HG03575 (cell line): ENCODE measurements around the gene IFITM1.

Source experiments
- ATAC-seq: cut with Tn5 transposase; IDR thresholded peaks from one replicate; pipeline ENCODE4 v1.9.1; 2021; ENCODE audit not compliant: unreplicated experiment, insufficient number of reproducible peaks, low FRiP score; ENCODE audit errors: extremely low read depth

Gene IFITM1

DNA sequence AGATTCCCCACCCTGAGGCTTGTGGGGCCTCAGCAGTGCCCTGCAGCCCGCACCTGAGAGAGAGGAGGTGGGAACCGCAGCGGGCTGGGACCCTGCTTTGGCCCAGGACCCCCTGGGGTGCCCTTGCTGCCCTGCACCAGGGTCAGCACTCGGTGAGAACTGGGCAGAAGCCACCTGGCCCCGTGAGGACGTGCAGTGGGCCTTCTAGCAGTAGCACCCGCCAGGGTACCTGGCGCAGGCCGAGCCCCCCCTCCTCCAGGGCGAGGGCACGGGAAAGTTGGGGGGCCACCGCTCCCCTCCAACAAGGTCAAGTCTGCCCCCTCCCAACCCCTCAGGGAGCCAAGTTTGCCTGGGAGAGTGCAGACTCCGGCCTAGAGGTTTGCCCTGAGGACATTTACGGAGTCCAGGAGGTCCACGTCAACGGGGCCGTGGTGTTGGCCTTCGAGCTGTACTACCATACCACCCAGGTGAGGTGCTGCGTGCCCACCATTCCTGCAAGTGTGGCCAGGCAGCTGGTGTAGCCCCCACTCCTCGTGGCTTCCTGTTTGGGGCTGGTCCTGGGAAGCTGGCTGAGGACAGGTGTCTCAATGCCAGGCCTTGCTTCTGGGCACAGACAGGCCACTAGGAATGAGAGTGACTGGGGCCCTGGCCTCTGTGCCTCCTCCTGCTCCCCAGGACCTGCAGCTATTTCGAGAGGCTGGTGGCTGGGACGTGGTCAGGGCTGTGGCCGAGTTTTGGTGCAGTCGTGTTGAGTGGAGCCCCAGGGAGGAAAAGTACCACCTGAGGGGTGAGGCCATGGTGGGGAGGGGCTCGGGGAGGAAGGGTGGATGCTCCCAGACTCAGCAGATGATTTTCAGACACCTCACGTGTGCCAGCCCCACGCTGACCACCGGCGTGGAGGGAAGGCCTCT lies 21.4 kb upstream of the IFITM1 start:
- no peak for ATAC-seq

DNA sequence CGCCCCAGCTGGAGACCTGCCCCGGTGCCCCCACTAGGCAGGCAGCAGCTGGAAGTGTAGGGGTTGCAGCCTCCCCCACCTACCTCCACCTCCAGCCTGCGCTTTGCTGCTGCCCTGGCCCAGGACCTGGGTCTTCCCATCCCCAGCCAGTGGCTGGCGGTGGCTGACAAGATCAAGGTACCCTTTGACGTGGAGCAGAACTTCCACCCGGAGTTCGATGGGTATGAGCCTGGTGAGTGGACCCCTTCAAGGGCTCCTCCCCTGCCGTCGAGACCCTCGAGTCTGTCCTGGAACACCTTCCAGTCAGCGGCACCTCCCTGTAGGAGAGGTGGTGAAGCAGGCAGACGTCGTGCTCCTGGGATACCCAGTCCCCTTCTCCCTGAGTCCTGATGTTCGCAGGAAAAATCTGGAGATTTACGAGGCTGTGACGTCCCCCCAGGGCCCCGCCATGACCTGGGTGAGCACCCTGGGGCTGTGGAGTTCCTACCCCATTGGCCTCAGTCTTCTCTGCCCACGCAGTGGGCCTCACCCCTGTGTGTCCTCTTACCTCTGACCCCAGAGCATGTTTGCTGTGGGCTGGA lies 20.5 kb upstream of the IFITM1 start:
- no peak for ATAC-seq

DNA sequence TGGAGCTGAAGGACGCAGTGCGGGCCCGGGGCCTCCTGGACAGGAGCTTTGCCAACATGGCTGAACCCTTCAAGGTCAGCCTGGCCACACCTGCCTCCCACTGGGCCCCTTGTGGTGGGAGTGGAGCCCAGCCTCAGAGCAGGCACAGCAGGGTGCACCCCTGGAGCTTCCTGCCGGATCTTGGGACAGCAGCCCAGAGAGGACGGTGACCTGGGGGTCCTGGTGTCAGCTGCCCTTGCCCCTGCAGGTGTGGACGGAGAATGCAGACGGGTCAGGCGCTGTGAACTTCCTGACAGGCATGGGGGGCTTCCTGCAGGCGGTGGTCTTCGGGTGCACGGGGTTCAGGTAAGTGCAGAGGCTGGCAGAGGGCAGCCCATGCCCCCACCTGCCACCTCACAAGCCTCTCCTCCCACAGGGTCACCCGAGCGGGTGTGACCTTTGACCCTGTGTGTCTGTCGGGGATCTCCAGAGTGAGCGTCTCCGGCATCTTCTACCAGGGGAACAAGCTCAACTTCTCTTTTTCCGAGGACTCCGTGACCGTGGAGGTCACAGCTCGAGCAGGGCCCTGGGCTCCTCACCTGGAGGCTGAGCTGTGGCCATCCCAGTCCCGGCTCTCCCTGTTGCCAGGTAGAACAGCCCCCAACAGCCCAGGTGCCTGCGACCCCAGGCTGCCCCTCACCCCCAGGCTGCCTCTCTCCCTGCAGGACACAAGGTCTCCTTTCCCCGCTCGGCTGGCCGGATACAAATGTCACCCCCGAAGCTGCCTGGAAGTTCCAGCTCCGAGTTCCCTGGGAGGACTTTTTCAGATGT lies 19.8 kb upstream of the IFITM1 start:
- ATAC-seq = no peak

DNA sequence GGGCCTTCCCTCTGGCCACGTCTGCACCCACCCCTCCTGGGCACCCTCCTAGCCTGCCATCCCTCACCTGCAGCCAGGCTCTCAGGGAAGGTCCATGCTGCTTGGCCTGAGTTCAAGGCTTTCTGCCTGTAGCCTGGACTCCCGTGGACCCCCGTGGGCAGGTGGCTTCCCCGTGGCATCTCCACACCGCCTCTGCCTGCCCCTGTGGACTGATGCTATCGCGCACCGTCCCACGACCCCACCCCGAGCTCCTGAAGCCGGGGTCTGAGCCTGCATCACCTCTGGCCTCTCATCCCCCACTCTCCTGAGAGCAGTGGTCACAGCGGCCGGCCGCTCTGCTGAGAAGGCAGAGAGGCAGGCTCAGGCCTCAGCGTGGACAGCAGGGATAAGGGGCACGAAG lies 19.1 kb upstream of the IFITM1 start:
- no peak for ATAC-seq

GRCh38 chr11:295351-296170 lies 18.3 kb upstream of the IFITM1 start:
- ATAC-seq = no peak

GRCh38 chr11:296171-297050 lies 17.4 kb upstream of the IFITM1 start:
- no peak for ATAC-seq

DNA sequence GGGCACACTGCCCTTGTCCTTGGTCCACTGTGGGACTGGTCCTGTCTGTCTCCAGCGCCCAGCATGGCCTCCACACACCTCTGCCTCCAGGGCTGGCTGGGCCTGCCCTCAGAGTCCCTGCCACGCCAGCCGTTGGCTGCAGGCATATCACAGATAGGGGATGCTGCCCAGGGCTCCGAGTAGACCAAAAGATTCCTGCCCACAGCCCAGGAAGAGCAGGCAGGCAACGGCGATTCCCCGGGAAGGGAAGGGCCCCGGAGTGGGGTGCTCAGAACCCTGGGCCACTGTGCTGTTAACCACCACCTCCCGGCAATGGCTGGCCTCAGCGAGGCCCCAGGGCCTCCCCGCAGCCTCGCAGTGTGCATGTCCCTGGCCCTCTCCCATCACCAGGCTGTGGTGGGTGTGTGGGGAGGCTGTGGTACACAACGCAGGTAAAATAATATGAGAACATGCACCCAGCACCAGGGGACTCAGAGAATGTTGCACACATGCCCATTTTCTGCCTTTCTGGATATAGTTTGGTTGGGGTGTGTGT lies 16.7 kb upstream of the IFITM1 start:
- ATAC-seq = no peak

- ATAC-seq = no peak
Observed at GRCh38 chr11:297586-298405, 16.0 kb upstream of the IFITM1 start.

- ATAC-seq = no peak
Observed at GRCh38 chr11:298406-299065, 15.3 kb upstream of the IFITM1 start.

GRCh38 chr11:299081-299891 lies 14.6 kb upstream of the IFITM1 start, which contains the start of gene IFITM5:
Gene IFITM5, minus strand, starts transcription at chr11:299526. Its CDS starts 36 bp downstream, at chr11:299490.
- no peak for ATAC-seq

GRCh38 chr11:299951-300735 lies 13.7 kb upstream of the IFITM1 start:
- no peak for ATAC-seq

GRCh38 chr11:303363-303762 lies 10.5 kb upstream of the IFITM1 start:
- no peak for ATAC-seq

- ATAC-seq = no peak
Observed at GRCh38 chr11:304061-304506, 9.8 kb upstream of the IFITM1 start.

GRCh38 chr11:304915-305843 lies 8.7 kb upstream of the IFITM1 start:
- no peak for ATAC-seq
